HepG2 (cell line): ENCODE results near the gene CPT1C. TPM values are rescaled to one million over a fixed set of nuclear protein-coding genes. Genes with fewer than 3 reads are reported as not detected.

Experiments used
- CCDC6 ChIP-seq: sonication (generic); formaldehyde crosslinking; IDR thresholded peaks from 2 replicates; pipeline ENCODE4 v1.8.1; 2022; ENCODE audit warnings: mild to moderate bottlenecking, missing genetic modification reagents, moderate library complexity
- CHD2 ChIP-seq: IDR thresholded peaks from 2 replicates; pipeline ENCODE4 v1.6.1; 2011; ENCODE audit warnings: low read depth, low read length, improper control_type of control experiment
- GPN1 ChIP-seq: sonication (generic); formaldehyde crosslinking; IDR thresholded peaks from 2 replicates; pipeline ENCODE4 v1.5.1; 2020; ENCODE audit warnings: missing genetic modification reagents, borderline replicate concordance
- KMT2B ChIP-seq: IDR thresholded peaks from 2 replicates; pipeline ENCODE4 v1.6.1; 2016; ENCODE audit warnings: missing genetic modification reagents, missing compliant biosample characterization
- MBNL3 ChIP-seq: fragments of 250-450 bp; sonication (Bioruptor Pico); conservative IDR thresholded peaks from 2 replicates; pipeline ENCODE4 v1.8.0; 2022; ENCODE audit warnings: mild to moderate bottlenecking, inconsistent platforms
- TARDBP ChIP-seq: sonication (generic); formaldehyde crosslinking; IDR thresholded peaks from 2 replicates; pipeline ENCODE4 v1.8.0; 2022; ENCODE audit warnings: mild to moderate bottlenecking, missing genetic modification reagents
- ZKSCAN8 ChIP-seq: IDR thresholded peaks from 2 replicates; pipeline ENCODE4 v1.6.1; 2016; ENCODE audit warnings: borderline replicate concordance, missing genetic modification reagents, missing compliant biosample characterization
- ZNF251 ChIP-seq: sonication (generic); formaldehyde crosslinking; IDR thresholded peaks from 2 replicates; pipeline ENCODE4 v1.9.0; 2021; ENCODE audit warnings: mild to moderate bottlenecking, missing genetic modification reagents
- ZNF709 ChIP-seq: sonication (generic); formaldehyde crosslinking; IDR thresholded peaks from 2 replicates; pipeline ENCODE4 v1.5.0; 2020; ENCODE audit warnings: mild to moderate bottlenecking, missing genetic modification reagents
- ZNF883 ChIP-seq: sonication (generic); formaldehyde crosslinking; IDR thresholded peaks from 2 replicates; pipeline ENCODE4 v1.5.1; 2020; ENCODE audit warnings: mild to moderate bottlenecking, missing genetic modification reagents; ENCODE audit errors: not compliant biosample characterization
- polyA plus RNA-seq, 8 experiments: library from polyadenylated mRNA; depleted of rRNA in 3 of 8; stranded (reverse) in 7 of 8; unstranded in 1 of 8; fragments of >200 nt; fragmentation: Illumina TruSeq in 4 of 8; extraction: Trizol in 4 of 8; gene quantifications; 2 replicates each; pipeline versions ENCODE4 v1.2.1 to v1.2.3, GENCODE V29; 2011 to 2016; ENCODE audit warnings: low read depth in 4 of 8, missing spikeins in 1 of 8, mixed read lengths in 1 of 8; ENCODE audit not compliant: insufficient read depth in 1 of 8
- total RNA-seq, 5 experiments: library from RNA; depleted of rRNA; stranded (reverse); fragments of >200 nt; fragmentation: Illumina TruSeq; extraction: Trizol; gene quantifications; 2 replicates each; pipeline ENCODE4 v1.2.3, GENCODE V29; 2016; ENCODE audit warnings: low read depth in 1 of 5
- TF ChIP-seq, protein P1 (sequence below): sonication (generic); formaldehyde crosslinking; IDR thresholded peaks from 2 replicates; pipeline ENCODE4 v1.5.0; 2020; ENCODE audit warnings: mild to moderate bottlenecking, missing genetic modification reagents, borderline replicate concordance
- TF ChIP-seq, protein P2 (sequence below): sonication (generic); formaldehyde crosslinking; IDR thresholded peaks from 2 replicates; pipeline ENCODE4 v1.5.1; 2020; ENCODE audit warnings: missing genetic modification reagents, mild to moderate bottlenecking, borderline replicate concordance
- TF ChIP-seq, protein P3 (sequence below): sonication (generic); formaldehyde crosslinking; IDR thresholded peaks from 2 replicates; pipeline ENCODE4 v1.4.0; 2020; ENCODE audit warnings: missing genetic modification reagents
- TF ChIP-seq, protein P4 (sequence below): sonication (generic); formaldehyde crosslinking; IDR thresholded peaks from 2 replicates; pipeline ENCODE4 v1.5.0; 2020; ENCODE audit warnings: missing genetic modification reagents, mild to moderate bottlenecking, borderline replicate concordance
- TF ChIP-seq, protein P5 (sequence below): sonication (generic); formaldehyde crosslinking; IDR thresholded peaks from 2 replicates; pipeline ENCODE4 v1.8.1; 2023; ENCODE audit warnings: mild to moderate bottlenecking, moderate library complexity, missing genetic modification reagents

CPT1C gene
- total and polyA plus RNA-seq, 2 of the 13 experiments (the other 11 are each of a cell fraction or from before 2014, with no cell fraction given), result 0.18 TPM; not detected in 1

DNA sequence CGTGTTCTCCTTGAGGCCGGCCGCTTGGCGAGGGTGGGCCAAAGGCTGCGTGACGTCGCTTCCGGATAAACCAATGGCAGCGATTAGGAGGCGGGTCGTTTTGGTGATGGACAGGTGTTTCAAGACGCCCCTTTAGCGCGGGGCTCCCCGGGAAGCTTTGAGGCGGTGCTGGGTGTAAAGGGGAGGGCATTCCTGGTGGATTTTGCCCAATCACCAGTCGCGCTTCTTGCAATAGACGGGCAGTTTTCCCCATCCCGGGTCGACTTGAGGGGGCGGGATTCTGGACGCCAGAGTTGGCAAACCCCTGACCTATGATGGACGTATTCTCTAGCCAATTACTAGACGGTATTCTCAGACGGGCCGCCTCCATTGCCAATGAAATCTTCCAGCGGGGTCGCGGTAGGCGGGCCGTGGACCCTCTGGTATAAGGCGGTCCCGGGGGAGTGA is 14.1 kb upstream of the CPT1C start (continued):
- TF ChIP-seq, protein P1, sequence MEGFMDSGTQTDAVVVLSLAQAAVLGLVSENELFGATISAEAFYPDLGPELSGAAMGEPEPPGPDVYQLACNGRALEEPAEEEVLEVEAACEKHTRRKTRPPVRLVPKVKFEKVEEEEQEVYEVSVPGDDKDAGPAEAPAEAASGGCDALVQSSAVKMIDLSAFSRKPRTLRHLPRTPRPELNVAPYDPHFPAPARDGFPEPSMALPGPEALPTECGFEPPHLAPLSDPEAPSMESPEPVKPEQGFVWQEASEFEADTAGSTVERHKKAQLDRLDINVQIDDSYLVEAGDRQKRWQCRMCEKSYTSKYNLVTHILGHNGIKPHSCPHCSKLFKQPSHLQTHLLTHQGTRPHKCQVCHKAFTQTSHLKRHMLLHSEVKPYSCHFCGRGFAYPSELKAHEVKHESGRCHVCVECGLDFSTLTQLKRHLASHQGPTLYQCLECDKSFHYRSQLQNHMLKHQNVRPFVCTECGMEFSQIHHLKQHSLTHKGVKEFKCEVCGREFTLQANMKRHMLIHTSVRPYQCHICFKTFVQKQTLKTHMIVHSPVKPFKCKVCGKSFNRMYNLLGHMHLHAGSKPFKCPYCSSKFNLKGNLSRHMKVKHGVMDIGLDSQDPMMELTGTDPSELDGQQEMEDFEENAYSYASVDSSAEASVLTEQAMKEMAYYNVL (CRISPR knock-in tag), result no peak
- no peak for TF ChIP-seq TARDBP (CRISPR knock-in tag)
- TF ChIP-seq, protein P2, sequence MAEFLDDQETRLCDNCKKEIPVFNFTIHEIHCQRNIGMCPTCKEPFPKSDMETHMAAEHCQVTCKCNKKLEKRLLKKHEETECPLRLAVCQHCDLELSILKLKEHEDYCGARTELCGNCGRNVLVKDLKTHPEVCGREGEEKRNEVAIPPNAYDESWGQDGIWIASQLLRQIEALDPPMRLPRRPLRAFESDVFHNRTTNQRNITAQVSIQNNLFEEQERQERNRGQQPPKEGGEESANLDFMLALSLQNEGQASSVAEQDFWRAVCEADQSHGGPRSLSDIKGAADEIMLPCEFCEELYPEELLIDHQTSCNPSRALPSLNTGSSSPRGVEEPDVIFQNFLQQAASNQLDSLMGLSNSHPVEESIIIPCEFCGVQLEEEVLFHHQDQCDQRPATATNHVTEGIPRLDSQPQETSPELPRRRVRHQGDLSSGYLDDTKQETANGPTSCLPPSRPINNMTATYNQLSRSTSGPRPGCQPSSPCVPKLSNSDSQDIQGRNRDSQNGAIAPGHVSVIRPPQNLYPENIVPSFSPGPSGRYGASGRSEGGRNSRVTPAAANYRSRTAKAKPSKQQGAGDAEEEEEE, result no peak
- TF ChIP-seq, protein P3, sequence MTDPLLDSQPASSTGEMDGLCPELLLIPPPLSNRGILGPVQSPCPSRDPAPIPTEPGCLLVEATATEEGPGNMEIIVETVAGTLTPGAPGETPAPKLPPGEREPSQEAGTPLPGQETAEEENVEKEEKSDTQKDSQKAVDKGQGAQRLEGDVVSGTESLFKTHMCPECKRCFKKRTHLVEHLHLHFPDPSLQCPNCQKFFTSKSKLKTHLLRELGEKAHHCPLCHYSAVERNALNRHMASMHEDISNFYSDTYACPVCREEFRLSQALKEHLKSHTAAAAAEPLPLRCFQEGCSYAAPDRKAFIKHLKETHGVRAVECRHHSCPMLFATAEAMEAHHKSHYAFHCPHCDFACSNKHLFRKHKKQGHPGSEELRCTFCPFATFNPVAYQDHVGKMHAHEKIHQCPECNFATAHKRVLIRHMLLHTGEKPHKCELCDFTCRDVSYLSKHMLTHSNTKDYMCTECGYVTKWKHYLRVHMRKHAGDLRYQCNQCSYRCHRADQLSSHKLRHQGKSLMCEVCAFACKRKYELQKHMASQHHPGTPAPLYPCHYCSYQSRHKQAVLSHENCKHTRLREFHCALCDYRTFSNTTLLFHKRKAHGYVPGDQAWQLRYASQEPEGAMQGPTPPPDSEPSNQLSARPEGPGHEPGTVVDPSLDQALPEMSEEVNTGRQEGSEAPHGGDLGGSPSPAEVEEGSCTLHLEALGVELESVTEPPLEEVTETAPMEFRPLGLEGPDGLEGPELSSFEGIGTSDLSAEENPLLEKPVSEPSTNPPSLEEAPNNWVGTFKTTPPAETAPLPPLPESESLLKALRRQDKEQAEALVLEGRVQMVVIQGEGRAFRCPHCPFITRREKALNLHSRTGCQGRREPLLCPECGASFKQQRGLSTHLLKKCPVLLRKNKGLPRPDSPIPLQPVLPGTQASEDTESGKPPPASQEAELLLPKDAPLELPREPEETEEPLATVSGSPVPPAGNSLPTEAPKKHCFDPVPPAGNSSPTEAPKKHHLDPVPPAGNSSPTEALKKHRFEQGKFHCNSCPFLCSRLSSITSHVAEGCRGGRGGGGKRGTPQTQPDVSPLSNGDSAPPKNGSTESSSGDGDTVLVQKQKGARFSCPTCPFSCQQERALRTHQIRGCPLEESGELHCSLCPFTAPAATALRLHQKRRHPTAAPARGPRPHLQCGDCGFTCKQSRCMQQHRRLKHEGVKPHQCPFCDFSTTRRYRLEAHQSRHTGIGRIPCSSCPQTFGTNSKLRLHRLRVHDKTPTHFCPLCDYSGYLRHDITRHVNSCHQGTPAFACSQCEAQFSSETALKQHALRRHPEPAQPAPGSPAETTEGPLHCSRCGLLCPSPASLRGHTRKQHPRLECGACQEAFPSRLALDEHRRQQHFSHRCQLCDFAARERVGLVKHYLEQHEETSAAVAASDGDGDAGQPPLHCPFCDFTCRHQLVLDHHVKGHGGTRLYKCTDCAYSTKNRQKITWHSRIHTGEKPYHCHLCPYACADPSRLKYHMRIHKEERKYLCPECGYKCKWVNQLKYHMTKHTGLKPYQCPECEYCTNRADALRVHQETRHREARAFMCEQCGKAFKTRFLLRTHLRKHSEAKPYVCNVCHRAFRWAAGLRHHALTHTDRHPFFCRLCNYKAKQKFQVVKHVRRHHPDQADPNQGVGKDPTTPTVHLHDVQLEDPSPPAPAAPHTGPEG (CRISPR knock-in tag), result no peak
- no peak for TF ChIP-seq ZNF883 (CRISPR knock-in tag)
- no peak for TF ChIP-seq ZNF709 (CRISPR knock-in tag)
- TF ChIP-seq CHD2, result peak; percentile 67
- TF ChIP-seq, protein P4, sequence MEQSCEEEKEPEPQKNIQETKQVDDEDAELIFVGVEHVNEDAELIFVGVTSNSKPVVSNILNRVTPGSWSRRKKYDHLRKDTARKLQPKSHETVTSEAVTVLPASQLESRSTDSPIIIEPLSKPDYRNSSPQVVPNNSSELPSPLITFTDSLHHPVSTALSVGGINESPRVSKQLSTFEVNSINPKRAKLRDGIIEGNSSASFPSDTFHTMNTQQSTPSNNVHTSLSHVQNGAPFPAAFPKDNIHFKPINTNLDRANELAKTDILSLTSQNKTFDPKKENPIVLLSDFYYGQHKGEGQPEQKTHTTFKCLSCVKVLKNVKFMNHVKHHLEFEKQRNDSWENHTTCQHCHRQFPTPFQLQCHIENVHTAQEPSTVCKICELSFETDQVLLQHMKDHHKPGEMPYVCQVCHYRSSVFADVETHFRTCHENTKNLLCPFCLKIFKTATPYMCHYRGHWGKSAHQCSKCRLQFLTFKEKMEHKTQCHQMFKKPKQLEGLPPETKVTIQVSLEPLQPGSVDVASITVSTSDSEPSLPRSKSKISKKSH (CRISPR knock-in tag), result no peak
- TF ChIP-seq KMT2B (CRISPR knock-in tag), result 0 out of 2 replicates have a peak, but pooled peaks have one; percentile 13
- no peak for TF ChIP-seq ZNF251 (CRISPR knock-in tag)
- TF ChIP-seq ZKSCAN8 (CRISPR knock-in tag), result no peak
- TF ChIP-seq, protein P5, sequence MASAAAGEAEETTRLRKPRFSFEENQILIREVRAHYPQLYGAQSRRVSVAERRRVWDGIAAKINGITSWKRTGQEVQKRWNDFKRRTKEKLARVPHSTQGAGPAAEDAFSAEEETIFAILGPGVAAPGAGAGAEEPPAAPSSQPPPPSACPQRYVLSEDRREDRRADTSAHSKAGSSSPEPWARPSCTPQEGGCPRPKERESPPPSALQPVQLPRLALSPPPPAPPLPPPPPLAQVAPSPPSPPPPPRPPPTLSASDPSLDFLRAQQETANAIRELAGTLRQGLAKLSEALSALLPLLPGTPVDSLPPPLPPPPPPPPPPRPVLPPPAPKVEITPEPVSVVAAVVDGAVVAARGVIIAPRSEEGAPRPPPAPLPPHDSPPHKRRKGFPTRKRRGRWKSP (CRISPR knock-in tag), result peak; percentile 11; the same call in 1 of the 2 replicates
- TF ChIP-seq MBNL3 (CRISPR knock-in tag), result no peak
- TF ChIP-seq CCDC6 (CRISPR knock-in tag), result no peak
- no peak for TF ChIP-seq GPN1 (CRISPR knock-in tag)
